ENCODE data around the gene RPL41. TPM values are rescaled to one million over a fixed set of nuclear protein-coding genes. Genes with fewer than 3 reads are reported as not detected.

The RPL41 gene
- total RNA-seq, 2 experiments from 2014 or later = 5,865 to 5,989 TPM

GRCh38 chr12:56165369-56165768 lies 48.9 kb downstream of the RPL41 start:
- intact Hi-C loops (cut with DNase I, micrococcal nuclease) = no loop called here
- ATAC-seq (ENCODE audit: poor library complexity) (no peak), DNase-seq (no peak)
- no peak overlapping the region for H3K27ac ChIP-seq (ENCODE audit: low read depth in 1 of 2, low read length in 2 of 2)
- CTCF ChIA-PET = interaction anchor here (1.7 kb wide), 1 partner anchor 24 kb away, joined by 5 read pairs; the partner anchor contains the start of gene SMARCC2
- no peak overlapping the region for H3K4me3 ChIP-seq (ENCODE audit: low read length)
- H3K4me1 ChIP-seq (ENCODE audit: insufficient read depth, low read length) = peaks cover 21% of the 10 kb centered on the region
- no peak overlapping the region for H3K4me3 Mint-ChIP-seq
- no peaks in the 10 kb centered on the region for H3K9me3 Mint-ChIP-seq
- peaks cover 11% of the 10 kb centered on the region for H3K4me1 Mint-ChIP-seq (ENCODE audit: low read depth)
- H3K36me3 ChIP-seq (ENCODE audit: insufficient read depth, low read length) = peaks cover 96% of the 10 kb centered on the region
- H3K27me3 Mint-ChIP-seq = no peaks in the 10 kb centered on the region
- H3K27me3 ChIP-seq (ENCODE audit: control insufficient read depth in 1 of 2, insufficient read depth in 2 of 2, low read length in 2 of 2) = no peaks in the 10 kb centered on the region
- peak overlapping the region; percentile 24 for H3K27ac Mint-ChIP-seq
- TF ChIP-seq CTCF (IDR thresholded peaks at IDR 0.05) = no peak
- POLR2A ChIA-PET = interaction anchor here (0.8 to 1.1 kb wide), 4 partner anchors 10 to 38 kb away, joined by 3 to 5 read pairs (median 4); partner anchors contain the start of gene SMARCC2
- H3K36me3 Mint-ChIP-seq (ENCODE audit: low read depth) = peaks cover 85% of the 10 kb centered on the region
- no peaks in the 10 kb centered on the region for H3K9me3 ChIP-seq (ENCODE audit: control insufficient read depth in 1 of 2, insufficient read depth in 1 of 2, low read length in 2 of 2)

Other genes starting within 250 kb of the RPL41 start
- gene PYM1, start 188.7 kb upstream of the RPL41 start, total RNA-seq = 10 to 100 TPM; 13.7 to 16.7 TPM
- gene DGKA, start 185.5 kb upstream of the RPL41 start, total RNA-seq = 100 to 1,000 TPM; 799 to 818 TPM
- gene PMEL, start 150.6 kb upstream of the RPL41 start, total RNA-seq = not detected
- 10 to 100 TPM; 15.8 to 16.0 TPM for gene CDK2, start 149.8 kb upstream of the RPL41 start, total RNA-seq
- gene RAB5B, start 142.6 kb upstream of the RPL41 start, total RNA-seq = 10 to 100 TPM; 21.6 to 27.4 TPM
- 1 to 10 TPM in 1 of 2 experiments, under 1 TPM in 1; 0.82 to 1.2 TPM for gene SUOX, start 119.4 kb upstream of the RPL41 start, total RNA-seq
- gene IKZF4, start 95.6 kb upstream of the RPL41 start, total RNA-seq = 1 to 10 TPM; 2.5 to 5.0 TPM
- gene RPS26, start 74.7 kb upstream of the RPL41 start, total RNA-seq = 100 to 1,000 TPM; 118 to 126 TPM
- gene ERBB3, start 36.5 kb upstream of the RPL41 start, total RNA-seq = under 1 TPM; 0.22 to 0.47 TPM
- gene PA2G4, start 12.1 kb upstream of the RPL41 start, total RNA-seq = 10 to 100 TPM; 51.0 to 61.0 TPM
- 1 to 10 TPM; 6.3 to 8.9 TPM for gene ZC3H10, start 1.6 kb downstream of the RPL41 start, total RNA-seq
- 10 to 100 TPM; 88.5 to 90.3 TPM for gene ESYT1, start 11.6 kb downstream of the RPL41 start, total RNA-seq
- 1 to 10 TPM; 6.2 to 6.4 TPM for gene MYL6B, start 36.0 kb downstream of the RPL41 start, total RNA-seq
- gene MYL6, start 41.7 kb downstream of the RPL41 start, total RNA-seq = 100 to 1,000 TPM; 670 to 673 TPM
- 100 to 1,000 TPM; 104 to 109 TPM for gene SMARCC2, start 72.8 kb downstream of the RPL41 start, total RNA-seq
- gene RNF41, start 105.3 kb downstream of the RPL41 start, total RNA-seq = 10 to 100 TPM; 28.0 to 32.4 TPM
- 1 to 10 TPM; 7.6 to 9.1 TPM for gene NABP2, start 107.7 kb downstream of the RPL41 start, total RNA-seq
- under 1 TPM in 1 of 2 experiments, not detected in 1; 0.33 TPM for gene SLC39A5, start 113.4 kb downstream of the RPL41 start, total RNA-seq
- 10 to 100 TPM; 23.9 to 30.8 TPM for gene ANKRD52, start 141.8 kb downstream of the RPL41 start, total RNA-seq
- gene COQ10A, start 150.3 kb downstream of the RPL41 start, total RNA-seq = 10 to 100 TPM; 27.6 to 29.2 TPM
- gene CS, start 183.7 kb downstream of the RPL41 start, total RNA-seq = 100 to 1,000 TPM; 139 to 145 TPM
- 10 to 100 TPM; 30.5 to 33.4 TPM for gene CNPY2, start 199.4 kb downstream of the RPL41 start, total RNA-seq
- gene PAN2, start 217.4 kb downstream of the RPL41 start, total RNA-seq = 100 to 1,000 TPM; 104 to 107 TPM
- gene IL23A, start 222.3 kb downstream of the RPL41 start, total RNA-seq = 10 to 100 TPM; 25.2 to 27.5 TPM
- gene STAT2, start 243.5 kb downstream of the RPL41 start, total RNA-seq = 100 to 1,000 TPM; 114 to 125 TPM
- gene APOF, start 246.2 kb downstream of the RPL41 start, total RNA-seq = not detected

Measured in CD4-positive, alpha-beta T cell (primary cell).